ENCODE measurements around the gene DDX47.

DNA sequence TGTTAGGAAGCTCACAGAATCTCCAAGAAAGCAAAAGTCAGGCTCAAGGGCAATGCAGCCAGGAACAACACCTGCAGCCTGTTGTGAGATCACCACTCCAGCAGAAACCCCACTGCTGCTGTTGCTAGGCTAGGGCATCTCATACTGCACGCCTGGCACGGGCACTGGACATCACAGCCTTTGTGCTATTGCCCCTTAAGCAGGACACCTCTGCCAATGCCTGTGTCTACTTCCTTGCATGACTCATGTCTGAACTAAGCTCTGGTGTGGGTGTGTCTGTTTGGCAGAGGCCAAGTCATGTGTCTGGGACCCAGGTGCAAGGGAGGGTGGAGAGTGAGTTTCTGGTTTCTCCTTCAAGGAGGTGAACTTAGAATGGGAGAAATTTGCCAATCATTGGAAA, 10.0 kb upstream of the DDX47 start:
- no peak for TF ChIP-seq EZH2phosphoT487 (IDR thresholded peaks at IDR 0.05; ENCODE audit: low read depth)
- TF ChIP-seq CTCF (IDR thresholded peaks at IDR 0.05; ENCODE audit: low read depth, low read length): no peak

All from OCI-LY3 (cell line).